Upper lobe of left lung (tissue), 6 donors: Measurements from ENCODE around the gene RAMAC. TPM values are rescaled to one million over a fixed set of nuclear protein-coding genes. Genes with fewer than 3 reads are reported as not detected.
"Not testable (repeated sequence)": the region's sequence is repeated elsewhere in the genome, so short reads cannot be mapped to it uniquely, and the experiment has no call there.

Experiments
- ATAC-seq, 2 donors: fragments of 200-7000 bp; cut with Tn5 transposase; one replicate each; pipeline ENCODE4 v1.9.1; 2022; ENCODE audit warnings: mild to moderate bottlenecking in 2 of 2, moderate library complexity in 2 of 2; ENCODE audit not compliant: low FRiP score in 2 of 2
- DNase-seq, 2 donors: peaks; one replicate each; pipeline ENCODE4 v3.0.0-alpha.2; 2019 to 2020
- H3K27ac ChIP-seq, 4 donors: fragments of 200-600 bp; sonication (generic); one replicate each; pipeline ENCODE4 v1.5.1; 2016 to 2019
- H3K27me3 ChIP-seq, 4 donors: fragments of 200-600 bp; sonication (generic); one replicate each; pipeline ENCODE4 v1.5.1; 2017 to 2019
- H3K36me3 ChIP-seq, 4 donors: fragments of 200-600 bp; sonication (generic); one replicate each; pipeline ENCODE4 v1.5.1; 2016 to 2019
- H3K4me1 ChIP-seq, 4 donors: fragments of 200-600 bp; sonication (generic); one replicate each; pipeline ENCODE4 v1.5.1; 2018 to 2019
- H3K4me3 ChIP-seq, 4 donors: fragments of 200-600 bp; sonication (generic); one replicate each; pipeline ENCODE4 v1.5.1; 2017 to 2019; ENCODE audit warnings: mild to moderate bottlenecking in 2 of 4, moderate library complexity in 1 of 4
- H3K9me3 ChIP-seq, 4 donors: fragments of 200-600 bp; sonication (generic); one replicate each; pipeline ENCODE4 v1.5.1; 2018 to 2019
- CTCF ChIP-seq, 6 experiments: fragments of 450-650 bp in 4 of 6; fragments of 200-600 bp in 2 of 6; sonication (generic) in 2 of 6; IDR thresholded peaks; one replicate each; pipeline ENCODE4 v1.5.1; 2016 to 2019; ENCODE audit warnings: antibody characterized with exemption in 6 of 6
- EP300 ChIP-seq, 4 donors: sonication (generic); formaldehyde crosslinking; IDR thresholded peaks; one replicate each; pipeline ENCODE4 v1.5.1; 2017; ENCODE audit warnings: antibody characterized with exemption in 4 of 4, control low read depth in 2 of 4
- POLR2A ChIP-seq, 4 donors: fragments of 450-650 bp; IDR thresholded peaks; one replicate each; pipeline ENCODE4 v1.5.1; 2016 to 2017; ENCODE audit warnings: antibody characterized with exemption in 4 of 4, mild to moderate bottlenecking in 2 of 4
- POLR2AphosphoS5 ChIP-seq, 2 donors: sonication (generic); formaldehyde crosslinking; IDR thresholded peaks; one replicate each; pipeline ENCODE4 v1.5.1; 2017; ENCODE audit warnings: antibody characterized with exemption in 2 of 2
- WGBS, 2 donors: methylation state at CpG; one replicate each; pipeline ENCODE4 v1.1.5; 2017 to 2018; 5-methylcytosine and 5-hydroxymethylcytosine counted together
- total RNA-seq, 6 donors: library from RNA; depleted of rRNA in 4 of 6; stranded (reverse); fragments of >200 nt in 4 of 6; gene quantifications; one replicate each; pipeline versions ENCODE4 v1.1.0 to v1.2.1, GENCODE V29; 2016 to 2021
- donor health status: DM: no; HTN: no; CAD: no; lungs with moderate emphysema.
- donor health status: DM: no; HTN: yes; CAD: no; lungs with severe emphysema.

RAMAC gene
- total RNA-seq, 6 donors from 2014 or later = 9.1 to 24.6 (median 17.6) TPM; not detected in 1

- no peak for DNase-seq
- H3K9me3 ChIP-seq = no peaks in the 10 kb centered on the region
- no peak overlapping the region for H3K4me3 ChIP-seq
- ATAC-seq = no peak
- TF ChIP-seq EP300 (IDR thresholded peaks at IDR 0.05) (no peak), POLR2A (IDR thresholded peaks at IDR 0.05) (no peak), CTCF (IDR thresholded peaks at IDR 0.05) (no peak), POLR2AphosphoS5 (IDR thresholded peaks at IDR 0.05) (no peak)
- peaks cover 0 to 11% (median 0%) of the 10 kb centered on the region in 4 donors for H3K36me3 ChIP-seq
- 87 to 92% methylated on average over 6 of the region's 6 CpGs for WGBS, 2 donors
- H3K4me1 ChIP-seq = peaks cover 0 to 9% (median 3%) of the 10 kb centered on the region in 4 donors
- no peaks in the 10 kb centered on the region for H3K27me3 ChIP-seq
- no peak overlapping the region for H3K27ac ChIP-seq
Measured at GRCh38 chr15:82999426-82999825, 13.4 kb downstream of the RAMAC start.

- peak overlapping the region in 2 of 4 donors; percentile 33 to 35 for H3K4me3 ChIP-seq
- peaks cover under 1 to 16% (median 5%) of the 10 kb centered on the region in 4 donors for H3K36me3 ChIP-seq
- ATAC-seq (peak; percentile 68 to 80), DNase-seq (no peak)
- TF ChIP-seq CTCF (IDR thresholded peaks at IDR 0.05) (peak in 3 of 6 experiments; percentile 41 to 54 (median 43)), EP300 (IDR thresholded peaks at IDR 0.05) (no peak)
- no peak overlapping the region for H3K27ac ChIP-seq
- no peaks in the 10 kb centered on the region for H3K9me3 ChIP-seq
- 20 to 37% methylated on average over 6 of the region's 6 CpGs for WGBS, 2 donors
- peaks cover 0 to 9% (median 3%) of the 10 kb centered on the region in 4 donors for H3K4me1 ChIP-seq
- no peaks in the 10 kb centered on the region for H3K27me3 ChIP-seq
Measured at GRCh38 chr15:82999905-83000671, 14.1 kb downstream of the RAMAC start.

- H3K4me1 ChIP-seq, H3K27ac ChIP-seq, H3K27me3 ChIP-seq, ATAC-seq, H3K4me3 ChIP-seq, H3K9me3 ChIP-seq, DNase-seq: not testable (repeated sequence)
- peaks cover 4 to 22% (median 7%) of the 10 kb centered on the region in 4 donors for H3K36me3 ChIP-seq
- 91 to 100% methylated on average over 2 to 3 of the region's 3 CpGs for WGBS, 2 donors
Measured at GRCh38 chr15:83000672-83001031, 14.6 kb downstream of the RAMAC start.

- 6 to 11% methylated on average over 12 to 15 of the region's 15 CpGs for WGBS, 2 donors
- peak in 1 of 2 donors; percentile 77 for DNase-seq
- peak overlapping the region; percentile 85 to 89 (median 88) for H3K27ac ChIP-seq
- H3K4me1 ChIP-seq = peaks cover 19 to 29% (median 20%) of the 10 kb centered on the region in 4 donors
- no peak for TF ChIP-seq POLR2A (IDR thresholded peaks at IDR 0.05)
- no peak for TF ChIP-seq EP300 (IDR thresholded peaks at IDR 0.05)
- TF ChIP-seq CTCF (IDR thresholded peaks at IDR 0.05) = peak; percentile 59 to 82 (median 68)
- no peak for TF ChIP-seq POLR2AphosphoS5 (IDR thresholded peaks at IDR 0.05)
- no peaks in the 10 kb centered on the region for H3K9me3 ChIP-seq
- H3K27me3 ChIP-seq = no peaks in the 10 kb centered on the region
- peak; percentile 91 to 92 for ATAC-seq
- peaks cover 10 to 46% (median 27%) of the 10 kb centered on the region in 4 donors for H3K36me3 ChIP-seq
- H3K4me3 ChIP-seq = peak overlapping the region; percentile 86 to 99 (median 97)
Measured at GRCh38 chr15:83010709-83011270, 24.8 kb downstream of the RAMAC start.

GRCh38 chr15:83011271-83012075, 25.5 kb downstream of the RAMAC start, which contains the start of gene C15orf40:
Gene C15orf40, minus strand, starts transcription at chr15:83011639. Its CDS starts 32 bp downstream, at chr15:83011607.
- 3 to 8% methylated on average over 21 to 61 of the region's 64 CpGs for WGBS, 2 donors
- Histone ChIP-seq H3K27me3 (no peaks in the 10 kb centered on the region), H3K9me3 (no peaks in the 10 kb centered on the region), H3K4me1 (peaks cover 19 to 29% (median 20%) of the 10 kb centered on the region in 4 donors), H3K4me3 (peak within 1 kb of the TSS; percentile 86 to 99 (median 97)), H3K36me3 (peaks cover 10 to 45% (median 26%) of the 10 kb centered on the region in 4 donors), H3K27ac (peak within 1 kb of the TSS; percentile 85 to 89 (median 88))
- DNase-seq (peak; percentile 94 to 96), ATAC-seq (peak; percentile 98 to 99)
- TF ChIP-seq POLR2AphosphoS5 (IDR thresholded peaks at IDR 0.05) (peak; percentile 88 to 92), EP300 (IDR thresholded peaks at IDR 0.05) (peak in 1 of 4 donors; percentile 34), CTCF (IDR thresholded peaks at IDR 0.05) (peak; percentile 22 to 93 (median 77)), POLR2A (IDR thresholded peaks at IDR 0.05) (peak in 2 of 4 donors; percentile 66 to 86)
